NAMALWA (cell line): ENCODE data around the gene DENND1C.

Experiments
- DNase-seq: peaks from one replicate; pipeline ENCODE4 v3.0.0-alpha.2; 2015; ENCODE audit warnings: low spot score

Gene DENND1C

GRCh38 chr19:6424195-6424938 is 57.2 kb downstream of the DENND1C start, which contains the start of gene KHSRP:
Gene KHSRP (minus strand): TSS chr19:6424811. CDS start chr19:6424701, 110 bp downstream.
- no peak for DNase-seq

DNA sequence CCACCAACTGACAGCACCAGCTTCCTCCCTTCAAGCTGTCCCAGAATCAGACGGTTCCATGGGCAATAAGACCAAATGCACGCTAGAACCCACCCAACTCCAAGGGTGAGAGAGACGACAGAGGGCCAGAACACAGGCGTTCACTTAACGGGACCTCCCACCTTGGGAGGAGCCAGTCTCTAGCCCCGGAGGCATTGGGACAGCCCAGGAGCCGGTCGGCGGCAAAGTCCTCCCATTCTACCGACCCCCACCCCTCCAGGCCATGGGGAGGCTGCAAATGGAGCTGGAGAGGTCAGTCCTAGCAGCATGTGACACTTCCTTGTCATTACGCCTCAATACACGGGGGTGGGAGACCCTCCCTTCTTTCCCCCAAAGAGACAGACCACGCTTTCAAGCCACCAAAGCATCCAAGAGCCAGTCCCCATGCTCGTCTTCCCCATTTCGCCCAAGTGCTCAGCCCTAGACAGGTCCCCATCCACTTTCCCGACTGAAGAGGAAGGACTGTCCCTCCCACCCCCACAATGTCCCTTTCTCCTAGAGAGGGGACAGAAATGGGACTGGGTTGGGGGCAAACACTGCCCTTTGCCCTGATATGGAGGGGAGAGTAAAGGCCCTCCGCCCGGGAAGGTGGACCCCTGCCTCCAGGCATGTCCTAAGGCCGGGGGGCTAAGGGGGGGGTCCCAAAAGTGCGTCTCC is 57.9 kb downstream of the DENND1C start:
- peak; percentile 69 for DNase-seq

GRCh38 chr19:6421075-6422014 is 60.2 kb downstream of the DENND1C start:
- DNase-seq = no peak

DNA sequence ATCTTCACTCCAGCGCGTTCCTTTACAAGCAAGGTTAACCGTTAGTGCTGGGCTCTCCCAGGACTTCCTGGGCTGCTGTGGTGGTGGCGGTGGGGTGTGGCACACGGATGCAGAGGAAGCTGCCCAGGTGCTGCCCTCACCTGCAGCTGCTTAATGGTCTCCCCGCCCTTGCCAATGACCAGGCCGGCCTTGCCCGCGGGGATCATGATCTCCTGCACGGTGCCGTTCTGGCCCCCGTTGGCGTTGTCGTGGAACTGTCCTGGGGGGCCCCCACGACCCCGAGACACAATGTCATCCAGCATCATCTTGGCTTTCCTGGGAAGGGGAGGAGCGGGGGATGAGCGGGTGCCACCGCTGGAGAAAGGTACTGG is 63.0 kb downstream of the DENND1C start:
- DNase-seq = no peak

DNA sequence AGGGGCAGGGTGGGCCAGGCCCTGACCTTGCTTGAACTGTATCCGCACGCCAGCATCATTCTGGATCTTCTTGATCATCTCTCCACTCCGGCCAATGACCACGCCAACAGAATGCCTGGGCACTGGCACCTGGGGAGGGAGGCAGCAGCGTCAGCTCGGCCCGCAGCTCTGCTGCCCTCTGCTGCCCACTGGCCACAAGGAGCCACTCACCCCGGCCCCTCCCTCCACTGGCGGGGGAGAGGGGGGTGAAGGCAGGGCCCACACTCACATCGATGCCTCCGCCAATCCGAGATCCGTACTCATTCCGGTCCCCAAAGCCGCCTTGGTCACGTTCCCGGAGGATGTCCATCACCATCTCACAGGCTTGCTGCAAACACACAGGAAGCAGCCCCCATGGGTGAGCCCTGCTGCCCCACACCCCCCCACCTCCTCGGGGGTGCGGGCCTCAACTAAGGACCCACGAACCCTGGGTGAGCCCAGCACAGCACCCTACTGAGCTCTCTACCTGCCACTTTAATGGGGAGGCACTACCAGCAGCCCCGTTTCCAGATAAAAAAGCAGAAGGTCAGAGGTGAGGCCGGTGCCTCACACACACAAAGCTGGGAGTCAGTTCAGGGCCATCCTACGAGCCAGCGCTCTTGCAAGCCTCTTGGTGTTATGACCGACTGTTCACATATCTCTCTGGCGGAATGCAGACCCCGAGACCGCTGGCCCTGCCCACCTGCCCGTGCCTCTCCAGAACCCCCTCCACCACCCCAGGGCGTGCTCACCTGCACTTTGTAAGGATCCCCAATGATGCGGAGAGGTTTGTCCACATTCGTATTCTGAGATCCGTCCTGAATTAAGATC is 63.6 kb downstream of the DENND1C start:
- DNase-seq = no peak
